GM21447 (cell line): ENCODE data around the gene CEP41.

Experiments
- ATAC-seq: cut with Tn5 transposase; IDR thresholded peaks from one replicate; pipeline ENCODE4 v1.9.1; 2021; ENCODE audit not compliant: unreplicated experiment

CEP41 gene

DNA sequence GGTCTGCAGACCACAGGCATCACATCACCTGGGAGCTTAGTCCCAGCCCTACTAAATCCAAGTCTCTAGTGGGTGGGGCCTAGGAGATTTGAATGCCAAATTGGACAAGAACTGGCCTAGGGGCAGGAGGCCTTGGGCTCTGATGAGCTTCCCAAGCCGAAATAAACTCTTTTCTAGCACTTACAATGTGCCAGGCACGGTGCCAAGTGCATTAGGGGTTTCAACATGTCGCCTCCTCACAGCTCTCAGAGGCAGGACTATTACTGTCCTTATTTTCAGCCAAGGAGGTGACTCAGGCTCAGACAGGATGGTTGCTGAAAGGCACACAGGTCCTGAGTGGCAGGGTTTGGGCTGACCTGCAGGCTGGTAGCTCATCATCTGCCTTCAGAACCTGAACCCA lies 69.8 kb downstream of the CEP41 start:
- ATAC-seq = no peak

DNA sequence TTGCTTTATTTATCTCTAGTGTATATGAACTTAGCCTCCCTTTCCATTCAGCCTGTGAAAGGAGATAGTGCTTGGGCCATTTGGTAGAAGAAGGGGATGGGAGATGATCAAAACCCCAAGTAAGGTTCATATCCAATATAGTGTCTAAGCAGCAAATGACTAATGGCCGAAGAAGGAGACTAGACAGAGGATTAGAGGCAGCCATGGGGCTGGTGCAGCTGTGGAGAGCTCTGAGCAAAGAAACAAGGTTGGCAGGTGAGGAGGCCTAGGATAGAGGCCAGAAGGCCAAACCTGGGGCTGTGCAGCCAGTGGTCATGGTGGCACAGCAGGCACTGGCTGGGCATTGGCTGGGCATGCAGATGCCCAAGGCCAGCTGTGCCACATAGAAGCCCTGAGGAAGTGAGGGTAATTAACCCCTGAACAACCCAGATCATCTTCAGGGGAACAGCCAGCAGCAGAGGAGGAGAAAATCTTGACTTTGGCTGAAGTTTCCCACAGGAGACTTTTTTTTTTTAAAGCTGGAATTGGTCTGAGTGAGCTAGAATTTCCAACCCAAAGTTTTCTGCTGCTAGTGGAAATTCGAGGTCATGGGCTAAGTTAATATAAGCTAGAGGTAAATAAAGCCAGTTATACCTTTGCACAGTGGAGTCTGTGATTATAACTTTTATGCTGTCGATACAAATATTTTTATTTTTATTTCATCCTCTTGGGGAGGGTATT lies 70.8 kb downstream of the CEP41 start:
- ATAC-seq = no peak

DNA sequence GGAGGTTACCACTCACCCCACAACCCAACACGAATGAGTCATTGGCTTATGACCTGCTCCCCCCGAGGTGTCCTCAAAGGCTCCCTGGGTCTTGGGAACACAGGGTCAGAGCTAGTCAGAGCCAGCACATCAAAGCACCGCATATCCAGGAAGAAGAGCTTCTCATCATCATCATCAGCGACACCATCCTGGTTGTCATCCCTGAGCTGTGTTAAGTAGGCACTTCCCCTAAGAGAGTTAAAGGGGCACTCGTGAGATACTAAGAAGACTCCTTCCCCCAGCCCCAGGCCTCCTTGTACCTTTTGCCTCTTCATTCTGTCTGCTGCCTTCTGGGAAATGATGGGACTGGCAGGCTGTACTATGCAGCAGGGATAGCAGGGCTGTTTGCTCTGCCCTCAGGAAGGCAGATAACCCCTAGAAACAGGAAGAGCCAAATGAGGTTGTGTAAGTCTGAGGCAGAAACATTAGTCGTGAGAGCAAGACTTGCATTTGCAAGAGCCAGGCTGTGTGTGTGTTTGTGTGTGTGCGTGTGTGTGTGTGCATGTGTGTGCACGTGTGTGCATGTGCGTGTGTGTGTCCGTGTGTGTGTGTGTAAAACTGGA lies 71.6 kb downstream of the CEP41 start:
- no peak for ATAC-seq

DNA sequence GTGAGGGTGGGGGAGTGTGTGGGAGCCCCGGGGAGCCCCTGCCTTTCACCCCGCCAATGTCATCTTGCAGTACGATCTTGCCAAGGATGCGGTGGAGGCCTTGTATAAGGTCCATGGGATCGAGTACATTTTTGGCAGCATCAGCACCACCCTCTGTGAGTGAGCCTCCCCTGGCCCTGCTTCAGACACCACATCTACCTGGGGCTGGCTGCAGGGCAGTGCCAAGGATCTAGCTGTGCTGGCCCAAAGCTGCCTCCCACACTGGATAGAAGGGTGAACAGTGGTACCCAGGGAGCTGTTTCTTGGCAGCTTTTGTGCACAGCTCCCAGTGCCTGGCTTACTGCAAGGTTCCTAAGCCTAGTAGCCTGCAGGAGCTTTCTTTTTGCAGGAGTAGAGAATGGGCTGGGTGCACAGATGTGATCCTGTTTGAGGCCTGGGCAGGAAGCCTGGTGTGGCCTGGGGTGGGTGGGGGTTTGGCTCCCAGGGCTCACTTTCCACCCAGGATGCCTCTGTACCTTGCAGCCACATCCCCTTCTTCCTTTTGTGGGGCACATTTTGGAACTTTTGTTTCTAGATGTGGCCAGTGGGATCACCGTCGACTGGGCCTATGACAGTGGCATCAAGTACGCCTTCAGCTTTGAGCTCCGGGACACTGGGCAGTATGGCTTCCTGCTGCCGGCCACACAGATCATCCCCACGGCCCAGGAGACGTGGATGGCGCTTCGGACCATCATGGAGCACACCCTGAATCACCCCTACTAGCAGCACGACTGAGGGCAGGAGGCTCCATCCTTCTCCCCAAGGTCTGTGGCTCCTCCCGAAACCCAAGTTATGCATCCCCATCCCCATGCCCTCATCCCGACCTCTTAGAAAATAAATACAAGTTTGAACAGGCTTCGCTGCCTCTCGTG lies 72.7 kb downstream of the CEP41 start:
- ATAC-seq = no peak

DNA sequence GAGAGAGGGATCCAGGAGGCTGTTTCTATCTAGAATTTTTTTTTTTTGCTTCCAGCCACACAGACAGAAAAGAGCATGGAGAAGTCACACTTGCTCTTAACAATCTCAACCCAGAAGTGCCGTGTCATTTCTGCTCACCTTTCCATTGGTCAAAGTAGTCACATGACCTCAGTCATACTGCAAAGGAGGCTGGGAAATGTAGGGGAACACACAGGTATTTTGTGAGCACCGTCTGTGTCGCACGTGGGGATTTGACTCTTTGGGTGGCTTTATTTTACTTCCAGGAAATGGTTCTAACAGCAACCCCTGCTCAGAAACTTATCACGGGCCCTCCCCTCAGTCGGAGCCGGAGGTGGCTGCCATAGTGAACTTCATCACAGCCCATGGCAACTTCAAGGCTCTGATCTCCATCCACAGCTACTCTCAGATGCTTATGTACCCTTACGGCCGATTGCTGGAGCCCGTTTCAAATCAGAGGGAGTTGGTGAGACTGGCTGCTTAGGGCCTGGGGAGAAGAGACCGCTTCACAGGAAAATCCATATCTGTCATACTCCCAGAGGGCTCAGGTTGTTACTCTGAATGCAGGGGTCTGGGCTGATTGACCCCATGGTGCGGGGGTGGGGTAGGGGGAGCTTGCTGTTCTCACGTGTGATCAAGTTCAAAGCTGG lies 73.6 kb downstream of the CEP41 start:
- no peak for ATAC-seq

DNA sequence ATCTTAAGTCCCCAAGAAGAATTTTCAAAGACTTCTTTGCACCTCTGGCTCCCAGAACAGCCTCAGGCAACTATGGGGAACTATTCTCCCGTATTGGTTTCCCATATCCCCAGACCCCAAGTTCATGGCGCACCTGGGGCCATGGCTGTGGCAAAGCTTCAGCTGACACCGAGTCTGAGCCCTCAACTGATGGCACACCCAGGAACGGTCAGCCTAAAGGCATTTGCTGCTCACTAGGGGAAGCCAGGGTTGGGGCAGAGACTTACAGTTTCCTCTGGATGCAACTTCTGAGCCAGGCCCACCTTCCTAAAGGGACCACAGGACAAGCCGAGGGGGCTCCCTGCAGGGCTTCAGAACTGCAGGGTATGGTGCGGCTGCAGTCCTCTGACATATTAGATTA lies 74.3 kb downstream of the CEP41 start:
- no peak for ATAC-seq

DNA sequence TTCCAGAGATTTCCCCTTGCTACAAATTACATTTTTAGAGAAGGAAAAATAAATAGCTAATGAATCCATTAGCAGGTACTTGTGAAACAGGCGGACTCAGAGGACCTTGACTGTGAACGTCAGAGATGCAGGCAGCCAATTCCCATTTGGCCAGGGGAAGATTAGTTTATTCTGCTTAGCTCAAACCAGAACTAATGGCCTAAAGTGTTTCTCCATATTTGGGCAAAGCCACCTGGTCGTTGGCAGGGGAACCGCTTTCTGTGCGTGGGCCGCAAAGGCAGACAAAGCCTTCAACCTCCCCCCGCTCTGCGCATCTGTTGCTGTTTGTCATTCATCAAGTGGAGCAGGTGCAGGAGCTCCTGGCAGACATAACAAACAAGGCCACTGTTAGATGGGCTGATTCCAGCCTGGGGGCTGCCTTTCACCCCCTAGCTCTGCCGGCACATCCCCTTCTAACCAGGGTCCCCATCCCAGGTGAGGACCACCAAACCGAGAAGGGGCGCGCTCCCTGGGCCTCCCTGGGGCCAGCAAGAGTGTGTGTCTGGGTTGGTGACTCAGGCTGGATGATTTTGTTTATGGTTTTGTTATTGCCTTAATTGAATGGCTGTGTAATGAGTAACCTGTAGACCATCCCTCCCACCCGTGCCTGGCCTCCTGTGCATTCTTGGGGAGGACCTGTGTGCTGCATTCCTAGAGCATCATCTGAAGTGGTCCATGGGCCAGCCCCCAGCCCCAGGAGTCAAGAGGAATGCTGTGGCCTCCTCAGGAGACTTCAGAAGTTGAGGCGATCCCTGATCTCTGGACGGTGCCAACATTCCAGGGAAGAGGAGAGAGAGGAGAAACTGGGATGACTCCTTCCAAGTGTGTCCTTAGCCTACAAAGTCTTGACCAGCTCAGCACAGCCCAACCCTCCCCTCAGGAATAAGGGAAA lies 75.0 kb downstream of the CEP41 start:
- ATAC-seq = peak; percentile 67

DNA sequence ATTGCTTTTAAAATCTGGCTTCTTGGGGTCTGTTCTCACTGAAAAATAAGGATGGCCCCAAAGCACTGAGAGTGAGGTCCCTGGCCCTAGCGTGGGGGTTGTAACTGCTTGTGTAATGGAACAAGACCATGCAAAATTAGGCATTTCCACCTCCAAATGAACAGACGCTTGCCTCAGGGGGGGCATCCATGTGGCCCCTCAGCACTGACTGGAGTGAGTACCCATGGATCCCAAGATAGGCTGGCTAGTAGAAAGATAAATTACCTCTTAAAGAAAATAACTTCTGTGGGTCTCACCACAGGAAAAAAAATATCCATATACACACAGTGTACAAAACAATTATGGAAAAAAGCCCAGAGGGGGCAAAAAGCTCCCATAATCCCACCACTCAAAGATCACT lies 75.7 kb downstream of the CEP41 start:
- no peak for ATAC-seq

DNA sequence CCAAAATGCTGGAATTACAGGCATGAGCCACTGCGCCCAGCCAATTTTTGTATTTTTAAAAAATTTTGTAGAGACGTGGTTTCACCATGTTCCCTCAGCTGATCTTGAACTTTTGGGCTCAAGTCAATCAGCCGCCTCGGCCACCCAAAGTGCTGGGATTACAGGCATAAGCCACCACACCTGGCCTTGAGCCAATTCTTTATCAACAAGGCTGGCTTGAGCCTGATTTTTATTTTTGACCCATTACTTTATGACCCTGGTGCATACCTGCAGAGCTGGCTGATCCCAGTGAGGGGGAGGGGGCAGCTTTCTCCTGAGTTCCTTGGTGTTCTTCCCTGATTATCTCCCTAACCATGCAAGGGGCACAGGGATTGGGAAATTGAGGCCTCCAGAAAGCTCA lies 76.4 kb downstream of the CEP41 start:
- ATAC-seq = no peak

DNA sequence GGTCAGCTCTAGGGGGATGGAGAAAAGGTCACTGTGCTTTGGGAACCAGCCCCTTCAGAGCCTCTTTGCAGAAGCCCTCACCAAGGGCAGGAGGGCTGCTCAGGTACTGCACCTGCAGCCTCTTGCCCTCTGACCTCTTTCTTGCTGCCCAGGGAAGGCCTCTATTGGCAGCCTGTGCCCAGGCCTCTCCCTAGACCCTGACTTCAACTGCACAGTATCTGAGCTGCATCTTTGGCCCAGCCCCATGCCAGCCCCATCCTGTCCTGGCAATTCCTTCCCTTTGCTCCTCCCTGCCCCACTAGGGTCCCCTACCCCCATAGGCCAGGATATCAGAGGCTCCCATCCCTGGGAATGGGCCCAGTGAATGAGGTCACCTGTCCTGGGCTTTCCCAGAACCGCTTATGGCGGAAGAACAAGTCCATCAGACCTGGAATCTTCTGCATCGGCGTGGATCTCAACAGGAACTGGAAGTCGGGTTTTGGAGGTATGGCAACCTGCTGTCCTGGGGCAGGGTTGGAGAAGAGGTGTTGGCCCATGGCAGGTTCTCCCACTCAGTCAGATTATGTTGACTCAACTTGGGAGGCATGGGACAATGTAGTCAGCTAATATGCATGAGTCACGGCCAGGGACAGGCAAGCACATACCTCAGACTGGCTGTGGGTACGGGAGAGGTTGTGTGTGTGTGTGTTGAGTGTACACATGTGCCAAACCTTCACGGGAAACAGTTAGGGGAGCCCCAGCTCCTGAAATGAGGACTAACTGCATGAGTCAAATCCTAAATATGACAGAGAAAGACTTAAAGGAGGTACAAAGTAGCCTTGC lies 77.6 kb downstream of the CEP41 start:
- no peak for ATAC-seq

DNA sequence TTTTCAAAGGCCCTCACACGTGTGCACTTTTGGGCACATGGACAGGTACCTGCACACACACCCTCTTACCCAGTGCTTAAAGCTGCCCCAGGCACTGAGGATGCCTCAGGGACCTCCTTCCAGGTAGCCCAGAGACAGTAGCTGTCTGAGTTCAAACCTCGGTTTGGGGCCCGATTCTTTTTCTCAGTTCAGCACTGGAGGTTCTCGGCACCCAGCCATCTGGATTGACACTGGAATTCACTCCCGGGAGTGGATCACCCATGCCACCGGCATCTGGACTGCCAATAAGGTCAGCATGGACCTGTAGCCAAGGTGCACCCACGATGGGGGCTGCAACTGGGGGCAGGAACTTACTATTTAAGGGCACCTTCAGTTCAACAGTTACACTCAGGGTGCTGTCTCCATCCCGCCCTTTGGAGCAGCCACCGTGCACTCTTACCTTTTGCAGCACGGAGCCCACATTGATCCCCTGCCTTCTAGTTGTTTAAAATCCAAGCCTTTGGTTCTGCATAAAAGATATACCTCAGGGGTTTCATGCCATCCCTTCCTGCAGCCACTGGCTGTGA lies 78.5 kb downstream of the CEP41 start:
- ATAC-seq = no peak

DNA sequence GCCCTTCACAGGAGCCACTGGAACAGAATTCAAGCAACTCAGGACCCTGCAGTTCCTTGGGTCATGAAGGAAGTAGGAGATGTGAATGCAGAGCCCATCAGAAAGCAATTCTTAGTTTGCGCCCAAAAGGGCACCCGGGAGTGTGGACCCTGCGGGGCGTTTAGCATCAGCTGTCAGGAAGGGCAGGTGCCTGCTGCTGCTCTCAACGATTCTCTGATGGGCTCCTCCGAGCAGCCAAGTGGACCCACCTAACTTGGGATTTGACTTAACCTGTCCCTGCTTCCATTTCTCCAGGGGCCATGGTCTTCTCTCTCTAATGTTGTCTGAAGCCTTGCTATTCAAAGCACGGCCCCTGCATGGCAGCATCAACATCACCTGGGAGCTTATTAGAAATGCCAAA lies 79.1 kb downstream of the CEP41 start:
- no peak for ATAC-seq

DNA sequence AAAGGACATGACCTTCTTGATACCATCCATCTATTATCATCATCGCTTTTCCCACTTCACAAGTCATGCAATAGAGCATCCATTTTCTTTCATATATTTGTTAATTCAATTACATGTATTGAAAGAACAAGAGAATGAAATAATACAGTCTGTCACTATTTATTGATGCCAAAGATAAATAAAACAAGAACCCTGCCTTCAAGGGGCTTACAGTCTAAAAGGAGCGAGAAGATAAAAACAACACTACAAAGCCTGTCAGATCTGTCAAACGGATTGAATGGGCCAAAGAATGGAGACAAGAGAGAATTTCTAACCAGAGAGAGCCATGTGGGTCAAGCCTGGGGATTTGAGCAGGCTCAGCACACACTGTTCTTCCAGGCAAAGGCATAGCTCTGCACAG lies 80.3 kb downstream of the CEP41 start:
- no peak for ATAC-seq

DNA sequence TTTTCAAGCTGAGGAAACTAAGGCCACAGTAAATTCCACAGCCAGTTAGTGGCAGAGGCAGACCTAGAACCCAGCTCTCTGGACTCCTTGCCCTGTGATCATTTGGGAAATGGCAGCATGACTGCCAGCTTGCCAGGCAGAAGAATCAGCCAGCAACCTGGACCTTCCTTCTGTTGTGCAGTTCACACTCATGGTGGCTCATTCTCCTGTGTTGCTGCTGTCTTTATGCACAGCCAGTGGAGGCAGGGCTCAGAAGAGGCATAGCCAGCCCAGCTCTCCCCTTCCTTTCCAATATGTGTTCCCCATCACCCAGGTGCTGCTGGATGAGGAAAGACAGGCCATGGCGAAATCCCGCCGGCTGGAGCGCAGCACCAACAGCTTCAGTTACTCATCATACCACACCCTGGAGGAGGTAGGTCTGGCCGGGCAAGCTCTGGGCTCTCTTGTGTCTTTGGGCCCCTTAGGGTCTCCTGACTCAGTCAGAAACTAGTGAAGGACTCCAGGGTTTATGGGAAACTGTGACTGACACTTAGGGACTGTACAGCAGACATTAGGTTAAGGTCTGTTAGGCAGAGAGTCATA lies 81.4 kb downstream of the CEP41 start:
- ATAC-seq = no peak

DNA sequence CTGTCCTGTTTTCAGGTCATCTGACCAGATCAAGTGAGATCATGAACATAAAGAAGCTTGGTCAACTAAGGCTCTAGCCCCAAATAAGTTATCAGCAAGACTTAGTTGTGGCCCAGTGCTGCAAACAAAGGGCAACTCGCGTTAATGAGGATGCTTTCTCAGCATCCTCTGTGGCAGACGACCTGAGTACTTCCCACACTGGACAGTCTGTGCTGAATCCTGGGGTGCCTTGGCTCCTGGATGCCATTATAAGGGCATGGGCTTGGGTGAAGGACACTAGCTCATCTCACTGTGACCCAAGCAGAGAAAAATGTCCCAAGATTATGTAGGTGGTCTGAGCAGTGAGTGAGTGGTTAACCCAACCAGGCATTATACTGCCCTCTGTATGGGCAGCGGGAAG lies 82.3 kb downstream of the CEP41 start:
- ATAC-seq = no peak

DNA sequence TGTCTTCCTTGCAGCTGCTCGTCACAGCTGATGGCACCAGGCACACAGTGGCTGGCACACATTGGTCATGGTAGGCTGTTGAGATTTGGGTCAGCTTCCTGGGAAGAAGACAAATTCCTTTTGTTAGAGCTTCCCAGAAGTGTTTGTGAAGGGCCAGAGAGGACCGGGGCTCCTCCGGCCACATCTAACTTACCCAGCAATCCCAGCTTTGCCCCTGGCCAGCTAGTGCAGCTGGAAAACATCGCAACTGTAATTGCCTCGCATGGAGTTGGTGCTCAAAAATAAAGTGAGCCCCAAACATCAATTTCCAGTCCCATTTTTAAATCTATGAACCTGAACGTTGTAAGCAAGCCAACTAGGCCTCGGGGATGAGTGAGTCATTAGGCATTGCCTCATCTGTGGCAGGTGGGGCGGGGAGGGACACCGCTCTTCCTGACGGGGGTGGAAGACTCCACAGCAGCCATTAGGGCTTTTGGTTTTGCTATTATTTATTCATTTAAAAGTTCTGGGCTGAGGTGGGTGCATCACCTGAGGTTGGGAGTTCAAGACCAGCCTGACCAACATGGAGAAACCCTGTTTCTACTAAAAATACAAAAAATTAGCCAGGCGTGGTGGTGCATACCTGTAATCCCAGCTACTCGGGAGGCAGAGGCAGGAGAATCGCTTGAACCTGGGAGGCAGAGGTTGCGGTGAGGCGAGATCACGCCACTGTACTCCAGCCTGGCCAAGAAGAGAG lies 83.8 kb downstream of the CEP41 start:
- ATAC-seq = no peak

DNA sequence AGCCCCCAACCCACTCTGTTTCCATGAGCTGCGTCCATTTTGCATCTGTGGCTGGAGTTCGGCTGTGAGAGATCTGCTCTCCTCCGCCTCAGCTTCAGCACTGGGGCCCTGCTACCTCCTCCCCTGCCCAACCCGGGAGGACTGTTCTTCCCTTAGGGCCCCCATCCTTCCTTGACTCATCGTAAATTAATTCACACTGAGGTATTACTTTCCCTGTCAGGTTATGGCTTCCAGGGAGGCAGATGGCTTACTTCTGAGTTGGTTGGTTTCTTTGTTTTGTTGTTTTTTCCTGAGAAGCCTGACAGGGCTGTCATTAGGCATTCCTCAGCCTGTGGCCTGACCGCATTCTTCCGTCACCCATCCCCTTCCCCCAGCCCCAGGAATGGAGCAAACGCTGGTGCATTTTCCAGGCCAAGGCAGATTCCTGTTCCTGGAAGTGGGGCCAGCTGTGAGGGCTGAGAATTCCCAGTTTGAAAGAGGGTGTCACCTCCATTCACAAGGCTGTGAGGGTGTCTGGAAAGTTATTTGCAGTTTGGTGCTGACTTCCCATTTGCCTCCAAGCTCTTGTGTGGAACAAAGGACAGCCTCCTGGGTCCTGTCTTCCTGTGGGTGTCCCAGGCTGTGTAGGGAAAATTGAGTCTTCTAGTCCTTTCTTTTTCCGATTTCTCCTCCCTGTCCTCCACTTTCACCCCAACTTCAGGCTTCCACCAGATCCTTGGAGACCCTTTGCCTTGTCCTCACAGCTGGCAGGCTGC lies 84.5 kb downstream of the CEP41 start:
- no peak for ATAC-seq
